Measurements from ENCODE around the gene PSG11.
"Not testable (repeated sequence)": the region's sequence is repeated elsewhere in the genome, so short reads cannot be mapped to it uniquely, and the experiment has no call there.

The PSG11 gene

DNA sequence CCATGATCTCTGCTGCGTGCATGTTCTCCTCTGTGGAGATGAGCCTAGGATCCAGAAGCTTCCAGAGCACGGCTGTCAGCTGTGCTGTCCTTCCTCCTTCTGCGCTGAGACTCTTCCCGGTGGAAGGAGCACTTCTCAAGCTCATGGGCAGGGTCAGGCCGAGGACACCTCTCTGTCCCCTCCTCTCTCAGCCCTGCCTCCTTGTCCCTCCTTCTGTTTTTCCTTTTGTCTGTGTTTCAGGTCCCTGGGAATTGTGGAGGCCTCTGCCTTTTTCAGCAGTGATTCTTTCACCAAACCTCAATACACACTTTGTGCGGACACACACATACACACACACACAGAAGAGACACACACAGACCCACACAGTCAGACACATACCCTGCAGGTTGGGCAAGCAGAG, at the start of gene PSG11:
Gene PSG11 (minus strand): TSS at position 101 of the 400 bp plus-strand sequence. CDS start 97 bp downstream, at position 4.
- not testable (repeated sequence) for DNase-seq (ENCODE audit: low spot score)

DNA sequence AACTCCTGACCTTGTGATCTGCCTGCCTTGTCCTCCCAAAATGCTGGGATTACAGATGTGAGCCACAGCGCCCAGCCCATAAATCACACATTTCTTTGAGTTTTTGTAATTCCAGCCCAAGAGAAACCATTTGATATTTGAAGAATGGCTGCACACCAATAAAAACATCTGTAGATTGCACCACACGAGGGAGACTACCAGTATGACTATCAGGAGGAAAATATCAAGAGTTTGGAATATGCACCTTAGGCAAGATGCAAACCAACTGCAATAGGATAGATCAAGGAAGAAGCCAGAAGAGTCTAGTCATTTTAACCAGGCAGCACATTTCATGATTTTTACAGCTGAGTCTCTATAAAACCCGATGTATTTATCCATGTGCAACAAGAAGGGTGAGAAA, 36.1 kb upstream of the PSG11 start:
- not testable (repeated sequence) for DNase-seq (ENCODE audit: low spot score)

DNA sequence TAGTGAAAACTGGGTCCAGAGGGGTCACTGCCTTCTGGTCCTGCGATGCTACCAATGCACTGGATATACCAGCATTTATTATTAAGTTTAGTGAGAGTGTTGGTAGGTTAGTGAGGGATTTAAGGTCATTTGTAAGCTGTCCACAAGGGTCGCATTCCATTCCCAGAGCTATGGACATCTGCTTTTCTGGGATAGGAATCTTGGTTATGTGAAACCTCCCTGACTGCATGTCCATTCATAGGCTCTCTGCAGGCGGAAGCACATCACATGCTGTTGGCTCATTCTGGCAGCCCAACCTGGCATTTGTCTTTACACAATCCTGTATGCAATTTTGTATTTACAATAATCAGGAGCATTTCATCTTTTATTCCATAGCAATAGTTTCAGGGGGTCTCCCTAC, 35.1 kb upstream of the PSG11 start:
- not testable (repeated sequence) for DNase-seq (ENCODE audit: low spot score)

DNA sequence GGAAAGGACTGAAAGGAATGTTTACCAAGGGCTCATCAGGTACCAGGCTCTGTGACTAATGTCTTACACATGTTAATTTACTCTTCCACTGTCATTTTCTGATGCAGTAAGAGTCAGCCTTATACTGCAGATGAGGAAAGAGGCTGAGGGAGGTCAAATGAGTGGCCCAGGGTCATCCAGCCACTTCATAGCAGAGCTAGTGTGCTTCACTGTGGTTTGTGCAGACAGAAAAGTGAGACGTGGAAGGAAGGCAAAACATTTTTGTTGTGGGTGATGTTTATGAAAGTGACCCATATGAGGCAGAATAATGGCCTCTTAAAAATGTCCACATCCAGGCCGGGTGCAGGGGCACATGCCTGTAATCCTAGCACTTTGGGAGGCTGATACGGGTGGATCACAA, 34.0 kb upstream of the PSG11 start:
- not testable (repeated sequence) for DNase-seq (ENCODE audit: low spot score)

- not testable (repeated sequence) for DNase-seq (ENCODE audit: low spot score)
These were observed 33.2 kb upstream of the PSG11 start for GRCh38 chr19:43059482-43059881.

DNA sequence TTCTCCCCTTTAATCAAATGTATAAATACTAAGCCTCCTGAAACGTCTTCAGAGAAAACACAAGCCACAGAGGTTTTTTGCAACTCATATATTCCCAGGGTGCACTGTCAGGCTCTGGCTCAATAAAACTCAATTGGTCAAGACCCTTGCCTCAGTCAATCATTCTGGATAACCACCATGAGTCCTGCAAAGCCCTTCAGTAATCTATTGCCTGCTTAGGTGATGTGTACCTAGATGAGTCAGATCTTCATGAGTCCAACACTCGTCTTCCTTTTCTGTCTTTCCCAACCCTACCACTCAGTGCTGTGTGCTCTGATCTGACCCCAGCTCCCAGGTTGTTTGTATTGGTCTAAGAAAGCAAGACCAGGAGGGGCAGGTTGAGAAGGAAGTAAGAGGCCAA, 32.2 kb upstream of the PSG11 start:
- DNase-seq (ENCODE audit: low spot score) = not testable (repeated sequence)

DNA sequence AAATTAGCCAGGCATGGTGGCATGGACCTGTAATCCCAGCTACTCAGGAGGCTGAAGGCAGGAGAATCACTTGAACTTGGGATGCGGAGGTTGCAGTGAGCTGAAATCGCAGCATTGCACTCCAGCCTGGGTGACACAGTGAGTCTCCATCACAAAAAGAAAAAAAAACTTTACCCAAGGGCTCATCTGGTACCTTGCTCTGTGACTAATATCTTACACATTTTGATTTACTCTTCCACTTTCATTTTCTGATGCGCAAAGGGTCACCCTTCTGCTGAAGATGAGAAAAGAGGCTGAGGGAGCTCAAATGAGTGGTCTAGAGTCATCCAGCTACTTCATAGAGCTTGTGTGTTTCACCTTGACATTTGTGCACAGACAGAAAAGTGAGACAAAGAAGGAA, 21.7 kb upstream of the PSG11 start:
- not testable (repeated sequence) for DNase-seq (ENCODE audit: low spot score)

- not testable (repeated sequence) for DNase-seq (ENCODE audit: low spot score)
These were observed 20.3 kb upstream of the PSG11 start for GRCh38 chr19:43046578-43046977.

DNA sequence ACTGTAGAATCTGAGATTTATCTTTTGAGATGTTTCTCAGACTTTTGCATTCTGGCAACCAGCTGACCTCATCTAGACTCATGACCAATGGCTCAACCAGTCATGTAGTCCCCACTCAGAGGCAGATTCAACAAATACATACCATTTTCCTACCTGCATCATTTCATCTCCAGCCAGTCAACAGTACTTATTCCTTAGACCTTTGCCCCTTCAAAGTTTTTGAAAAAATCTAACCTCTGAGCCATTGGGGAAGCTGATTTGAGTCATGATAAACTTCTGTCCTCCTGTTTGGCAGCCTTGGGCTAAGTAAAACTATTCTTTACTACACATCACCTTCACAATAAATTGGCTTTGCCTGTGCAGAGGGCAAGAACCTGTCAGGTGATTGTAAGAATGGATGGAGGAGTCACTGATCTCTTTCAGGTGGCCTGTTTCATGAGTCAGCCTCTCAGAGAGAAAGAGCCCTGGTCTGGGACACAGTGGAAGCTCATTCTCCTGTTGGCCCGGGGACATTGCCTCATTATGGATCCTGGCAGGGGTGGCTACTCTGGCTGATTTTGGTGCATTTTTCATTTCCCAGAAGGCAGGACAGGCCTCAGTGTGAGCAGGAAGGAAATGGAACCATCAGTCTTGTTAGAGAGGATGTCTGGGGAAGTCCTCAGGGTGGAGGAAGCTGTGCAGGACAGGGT, 17.4 kb upstream of the PSG11 start:
- DNase-seq (ENCODE audit: low spot score) = not testable (repeated sequence)

DNA sequence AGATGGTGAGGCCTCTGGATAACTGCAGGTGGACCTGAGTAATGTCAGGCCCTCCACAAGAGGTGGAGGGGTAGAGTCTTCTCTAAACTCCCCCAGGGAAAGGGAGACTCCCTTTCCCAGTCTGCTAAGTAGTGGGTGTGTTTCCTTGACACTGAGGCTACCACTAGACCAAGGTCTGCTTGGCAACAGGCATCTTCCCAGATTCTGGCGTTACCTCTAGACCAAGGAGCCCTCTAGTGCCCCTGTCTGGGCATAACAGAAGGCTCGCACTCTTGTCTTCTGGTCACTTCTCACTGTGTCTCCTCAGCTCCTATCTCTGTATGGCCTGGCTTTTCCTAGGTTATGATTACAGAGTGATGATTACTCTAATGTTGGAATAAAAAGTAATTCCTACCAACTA, 5.4 kb upstream of the PSG11 start:
- not testable (repeated sequence) for DNase-seq (ENCODE audit: low spot score)

DNA sequence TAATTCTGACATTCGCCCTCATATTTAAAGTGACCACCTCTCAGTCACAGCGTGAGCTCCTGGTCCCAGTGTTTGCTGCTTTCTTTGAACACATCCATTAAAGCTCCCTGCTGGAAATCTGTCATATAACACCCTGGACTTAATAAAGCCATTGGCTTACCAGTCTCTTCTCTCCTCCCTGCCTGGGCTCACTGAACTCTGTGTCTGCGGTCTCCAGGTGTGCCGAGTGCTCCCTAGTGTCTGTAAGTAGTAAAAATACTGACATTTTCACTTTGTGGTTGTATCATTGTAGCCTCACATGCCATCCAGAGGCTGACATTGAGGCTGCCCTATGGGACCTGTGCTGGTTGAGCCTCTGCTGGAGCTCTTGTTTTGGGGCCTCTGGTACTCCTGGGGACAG, 2.6 kb upstream of the PSG11 start:
- DNase-seq (ENCODE audit: low spot score) = no peak

DNA sequence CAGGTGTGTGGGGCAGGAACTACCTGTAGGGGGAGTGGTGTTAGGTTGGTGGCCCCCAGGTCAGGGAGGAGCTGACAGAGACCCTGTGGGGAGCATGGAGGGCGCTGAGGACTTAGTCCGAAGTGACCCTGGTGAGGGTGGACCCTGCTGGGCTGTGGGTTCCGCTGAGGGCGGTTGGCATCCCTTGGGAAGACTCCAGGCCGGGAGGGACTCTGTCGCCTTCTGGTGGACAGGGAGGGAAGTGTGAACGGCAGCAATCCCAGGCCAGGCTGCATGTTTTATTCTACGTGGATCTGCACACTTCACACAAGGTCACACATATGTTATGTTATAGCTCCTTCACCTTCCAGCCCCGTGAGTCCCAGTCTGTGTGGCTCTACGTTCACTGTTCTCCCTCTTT, 1.7 kb upstream of the PSG11 start:
- not testable (repeated sequence) for DNase-seq (ENCODE audit: low spot score)

DNA sequence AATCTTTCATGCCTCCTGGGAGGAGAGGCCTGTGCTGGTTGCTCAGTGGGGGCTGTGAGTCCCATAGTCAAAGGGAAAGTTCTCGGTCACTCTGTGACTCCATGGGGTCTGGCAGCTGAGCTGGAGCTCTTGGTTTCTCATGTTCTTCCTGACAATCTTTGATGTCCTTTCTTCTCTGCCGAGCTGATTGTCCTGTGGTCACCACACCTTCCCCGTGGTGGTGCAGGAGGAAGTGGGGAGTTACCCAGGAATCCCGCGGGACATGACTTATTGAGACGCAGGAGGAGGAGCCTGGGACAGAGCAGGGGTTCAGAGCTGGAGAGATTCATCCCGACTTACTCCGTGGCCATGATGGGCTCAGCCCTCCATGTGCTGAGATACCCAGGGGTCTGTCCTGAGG, 792 bp upstream of the PSG11 start:
- not testable (repeated sequence) for DNase-seq (ENCODE audit: low spot score)

- not testable (repeated sequence) for DNase-seq (ENCODE audit: low spot score)
These were observed 4.2 kb downstream of the PSG11 start for GRCh38 chr19:43022098-43022497.

- not testable (repeated sequence) for DNase-seq (ENCODE audit: low spot score)
These were observed 4.6 kb downstream of the PSG11 start for GRCh38 chr19:43021629-43022028.

DNA sequence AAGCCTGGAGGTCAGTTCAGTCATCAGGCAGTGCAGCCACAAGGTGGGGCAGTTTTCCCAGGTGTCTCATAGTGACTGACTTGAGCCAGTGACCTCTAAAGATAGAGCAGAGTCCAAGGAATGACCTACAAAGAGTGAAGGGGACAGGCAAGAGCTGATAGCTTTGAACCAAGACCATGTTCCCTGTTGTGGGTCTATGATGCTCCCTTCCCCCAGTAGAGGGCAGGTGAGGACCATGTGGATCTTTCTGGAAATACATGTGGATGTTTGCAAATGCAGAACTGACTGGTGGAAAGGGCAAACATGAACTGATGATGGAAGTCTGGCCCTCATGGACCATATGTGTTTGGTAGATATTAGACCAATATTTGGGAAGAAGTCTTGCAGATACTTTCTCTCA, 6.7 kb downstream of the PSG11 start:
- DNase-seq (ENCODE audit: low spot score) = not testable (repeated sequence)

DNA sequence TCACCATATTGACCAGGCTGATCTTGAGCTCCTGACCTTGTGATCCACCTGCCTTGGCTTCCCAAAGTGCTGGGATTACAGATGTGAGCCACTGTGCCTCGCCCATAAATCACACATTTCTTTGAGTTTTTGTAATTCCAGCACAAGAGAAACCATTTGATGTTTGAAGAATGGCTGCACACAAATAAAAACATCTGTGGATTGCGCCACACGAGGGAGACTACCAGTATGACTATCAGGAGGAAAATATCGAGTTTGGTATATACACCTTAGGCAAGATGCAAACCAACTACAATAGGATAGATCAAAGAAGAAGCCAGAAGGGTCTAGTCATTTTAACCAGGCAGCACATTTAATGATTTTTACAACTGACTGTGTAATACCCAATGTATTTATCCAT, 20.4 kb downstream of the PSG11 start:
- not testable (repeated sequence) for DNase-seq (ENCODE audit: low spot score)

DNA sequence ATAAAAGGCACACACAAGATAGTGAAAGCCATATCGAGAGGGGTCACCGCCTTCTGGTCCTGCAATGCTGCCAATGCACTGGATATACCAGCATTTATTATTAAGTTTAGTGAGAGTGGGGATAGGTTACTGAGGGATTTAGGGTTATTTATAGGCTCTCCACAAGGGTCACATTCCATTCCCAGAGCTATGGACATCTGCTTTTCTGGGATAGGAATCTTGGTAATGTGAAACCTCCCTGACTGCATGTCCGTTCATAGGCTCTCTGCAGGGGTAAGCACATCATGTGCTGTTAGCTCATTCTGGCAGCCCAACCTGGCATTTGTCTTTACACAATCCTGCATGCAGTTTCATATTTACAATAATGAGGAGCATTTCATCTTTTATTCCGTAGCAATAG, 21.4 kb downstream of the PSG11 start:
- not testable (repeated sequence) for DNase-seq (ENCODE audit: low spot score)

GRCh38 chr19:43003634-43004033, 22.6 kb downstream of the PSG11 start:
- DNase-seq (ENCODE audit: low spot score) = not testable (repeated sequence)

DNA sequence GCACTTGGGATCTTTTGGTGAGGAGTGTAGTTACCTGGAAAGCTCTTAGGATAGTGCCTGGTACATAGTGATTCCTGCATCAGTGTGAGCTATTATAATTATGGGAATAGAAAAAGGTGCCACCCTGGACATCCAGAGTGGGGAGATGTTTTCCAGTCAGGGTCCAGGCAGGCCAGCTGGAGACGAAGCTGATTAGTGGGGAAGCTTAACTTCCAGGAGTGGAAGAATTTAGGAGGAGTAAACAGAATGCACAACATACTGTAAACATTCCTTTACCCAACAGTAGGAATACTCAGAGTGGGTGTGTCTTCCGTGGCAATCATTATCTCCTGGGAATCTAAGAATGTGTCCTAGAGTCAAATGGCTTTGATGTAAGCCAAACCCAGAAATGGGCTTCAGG, 23.3 kb downstream of the PSG11 start:
- DNase-seq (ENCODE audit: low spot score) = not testable (repeated sequence)

DNA sequence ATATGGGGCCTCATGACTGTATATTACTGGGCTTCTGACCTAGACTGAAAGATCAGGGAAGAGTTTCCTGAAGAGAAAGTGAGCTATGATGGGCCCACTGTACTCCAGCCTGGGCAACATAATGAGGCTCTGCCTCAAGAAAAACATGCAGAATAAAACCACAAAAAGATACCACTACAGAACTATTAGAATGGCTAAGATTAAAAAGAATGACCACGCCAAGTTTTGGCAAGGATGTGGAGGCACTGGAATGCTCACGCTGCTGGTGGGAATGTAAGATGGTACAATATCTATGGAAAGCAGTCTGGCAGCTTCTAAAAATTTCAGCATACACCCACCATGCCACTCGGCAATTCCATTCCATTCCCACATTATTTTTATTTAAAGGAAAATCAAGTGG, 30.1 kb downstream of the PSG11 start:
- DNase-seq (ENCODE audit: low spot score) = not testable (repeated sequence)

DNA sequence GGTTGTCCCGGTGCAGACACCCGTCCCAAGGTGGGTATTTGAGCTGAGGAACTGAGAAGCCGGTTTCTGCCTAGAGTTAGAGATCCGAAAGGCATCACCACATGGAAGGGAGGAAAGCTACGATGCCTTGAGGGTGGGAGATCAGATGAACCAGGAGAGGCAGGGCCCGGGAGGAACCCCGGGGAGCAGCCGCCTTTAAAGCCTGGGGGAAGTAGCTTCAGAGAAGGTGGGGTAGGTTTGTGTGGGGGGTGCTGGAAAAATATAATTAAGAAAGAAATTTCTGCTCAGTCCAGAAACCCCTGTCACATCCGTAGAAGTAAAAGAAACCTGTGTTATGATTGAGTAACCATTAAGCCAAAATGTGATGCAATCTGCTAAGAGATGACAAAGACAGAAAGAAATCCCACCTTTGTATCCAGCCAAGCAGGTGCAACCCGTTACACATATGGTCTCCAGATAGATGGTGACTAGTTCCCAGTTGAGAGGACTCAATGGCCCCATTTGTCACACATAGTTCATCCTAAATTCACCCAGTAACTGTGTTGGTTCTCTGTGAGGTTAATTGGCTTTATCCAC, 34.2 kb downstream of the PSG11 start:
- not testable (repeated sequence) for DNase-seq (ENCODE audit: low spot score)

- no peak for DNase-seq (ENCODE audit: low spot score)
These were observed 36.4 kb downstream of the PSG11 start for GRCh38 chr19:42989851-42990250.

- not testable (repeated sequence) for DNase-seq (ENCODE audit: low spot score)
These were observed 37.1 kb downstream of the PSG11 start for GRCh38 chr19:42989186-42989585.

All from activated CD4-positive, alpha-beta T cell treated with anti-CD3 and anti-CD28 coated beads, Interleukin-2, Interleukin-4, amounts not matched to agents 100 ng/mL and 50 ng/mL, durations not matched to agents 16 hours and 8 hours (primary cell).